WI38 (cell line): ENCODE data around the gene ZC2HC1B.

ENCODE experiments used
- H3K4me3 ChIP-seq: 2 replicates; pipeline ENCODE4 v1.5.1; 2011; ENCODE audit warnings: low read depth, mild to moderate bottlenecking, control low read depth, low read length
- TF ChIP-seq, protein P1 (sequence below): IDR thresholded peaks from 2 replicates; pipeline ENCODE4 v1.5.1; 2012; ENCODE audit warnings: low read depth, mild to moderate bottlenecking, control low read depth, low read length

Gene ZC2HC1B

DNA sequence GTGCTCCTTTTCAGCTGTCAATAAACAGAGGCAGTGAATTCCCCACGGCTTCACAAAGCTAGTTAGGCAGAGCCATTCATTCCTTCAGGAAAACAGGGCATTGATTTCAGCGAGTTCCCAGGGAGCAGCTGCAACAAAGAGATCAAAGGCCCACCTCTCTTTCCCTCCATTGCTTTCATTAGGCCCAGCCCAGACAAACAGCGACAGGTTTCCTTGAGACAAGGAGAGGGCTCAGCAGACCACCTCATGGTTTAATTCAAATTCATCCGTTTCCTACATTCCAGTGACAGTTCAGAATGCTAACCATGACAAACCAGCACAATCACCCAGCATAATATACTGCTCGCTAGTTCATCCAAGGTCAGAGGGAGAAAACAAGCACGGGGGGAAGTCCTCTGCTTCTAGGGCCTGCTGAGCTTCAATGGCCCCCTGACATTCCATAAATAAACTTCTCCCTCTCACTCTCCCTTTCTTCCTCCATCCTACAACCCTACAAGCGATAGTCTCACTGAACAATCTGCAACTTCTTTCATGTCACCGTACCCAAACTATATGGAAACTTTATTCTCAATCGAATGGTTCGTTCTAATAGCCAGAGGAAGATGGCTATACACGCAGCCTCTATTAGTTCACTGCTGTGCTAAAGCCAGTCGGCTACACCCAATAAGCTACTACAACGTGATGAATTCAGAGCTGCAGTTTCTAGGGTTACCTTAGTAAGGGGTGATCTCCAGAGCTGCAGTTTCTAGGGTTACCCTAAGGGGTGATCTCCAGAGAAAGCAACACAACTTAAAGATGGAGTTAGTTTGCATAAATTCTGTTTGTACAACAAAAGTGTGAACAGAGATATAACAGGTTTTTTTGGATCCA is 109.1 kb downstream of the ZC2HC1B start:
- H3K4me3 ChIP-seq, result no peak overlapping the region
- TF ChIP-seq, protein P1, sequence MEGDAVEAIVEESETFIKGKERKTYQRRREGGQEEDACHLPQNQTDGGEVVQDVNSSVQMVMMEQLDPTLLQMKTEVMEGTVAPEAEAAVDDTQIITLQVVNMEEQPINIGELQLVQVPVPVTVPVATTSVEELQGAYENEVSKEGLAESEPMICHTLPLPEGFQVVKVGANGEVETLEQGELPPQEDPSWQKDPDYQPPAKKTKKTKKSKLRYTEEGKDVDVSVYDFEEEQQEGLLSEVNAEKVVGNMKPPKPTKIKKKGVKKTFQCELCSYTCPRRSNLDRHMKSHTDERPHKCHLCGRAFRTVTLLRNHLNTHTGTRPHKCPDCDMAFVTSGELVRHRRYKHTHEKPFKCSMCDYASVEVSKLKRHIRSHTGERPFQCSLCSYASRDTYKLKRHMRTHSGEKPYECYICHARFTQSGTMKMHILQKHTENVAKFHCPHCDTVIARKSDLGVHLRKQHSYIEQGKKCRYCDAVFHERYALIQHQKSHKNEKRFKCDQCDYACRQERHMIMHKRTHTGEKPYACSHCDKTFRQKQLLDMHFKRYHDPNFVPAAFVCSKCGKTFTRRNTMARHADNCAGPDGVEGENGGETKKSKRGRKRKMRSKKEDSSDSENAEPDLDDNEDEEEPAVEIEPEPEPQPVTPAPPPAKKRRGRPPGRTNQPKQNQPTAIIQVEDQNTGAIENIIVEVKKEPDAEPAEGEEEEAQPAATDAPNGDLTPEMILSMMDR, result no peak

DNA sequence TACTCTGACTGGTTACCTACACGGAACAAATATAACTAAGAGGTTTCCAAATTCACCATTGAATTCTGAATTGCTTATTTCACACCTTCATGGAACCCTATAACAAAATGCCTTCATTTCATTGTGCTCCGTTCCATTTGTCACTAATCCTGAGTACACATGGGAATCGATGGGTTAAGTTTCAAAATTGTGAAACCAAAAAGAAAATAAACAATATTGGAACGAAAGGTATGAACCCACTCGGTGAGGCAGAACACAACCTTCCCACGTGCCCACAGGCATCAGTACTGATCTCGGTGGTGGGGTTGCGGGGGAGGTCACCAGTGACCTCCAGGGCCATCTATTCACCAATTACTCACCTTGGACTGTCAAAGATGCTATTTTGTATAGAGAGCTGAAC is 109.8 kb downstream of the ZC2HC1B start:
- TF ChIP-seq, protein P1, result no peak
- H3K4me3 ChIP-seq, result no peak overlapping the region

DNA sequence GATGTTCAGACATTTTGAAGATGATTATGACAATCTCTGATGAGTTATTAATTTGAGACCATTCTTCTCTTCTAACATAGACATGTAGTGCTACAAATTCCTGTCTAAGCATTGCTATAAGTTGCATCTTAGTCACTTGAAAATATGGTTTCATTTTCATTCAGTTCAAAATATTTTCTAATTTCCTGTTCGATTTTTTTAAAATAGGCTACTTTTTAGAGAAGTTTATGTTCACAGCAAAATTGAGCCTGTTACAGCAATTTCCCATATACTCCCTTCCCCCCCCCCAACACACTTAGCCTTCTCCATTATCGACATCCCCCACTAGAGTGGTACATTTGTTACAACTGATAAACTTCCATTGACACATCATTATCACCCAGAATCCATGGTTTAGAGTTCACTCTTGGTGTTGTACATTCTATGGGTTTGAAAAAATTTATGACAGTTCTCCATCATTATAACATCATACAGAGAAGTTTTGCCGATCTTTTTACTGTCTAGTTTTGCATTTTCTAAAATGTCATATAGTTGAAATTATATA is 112.6 kb downstream of the ZC2HC1B start:
- TF ChIP-seq, protein P1, result no peak
- H3K4me3 ChIP-seq, result no peak overlapping the region

DNA sequence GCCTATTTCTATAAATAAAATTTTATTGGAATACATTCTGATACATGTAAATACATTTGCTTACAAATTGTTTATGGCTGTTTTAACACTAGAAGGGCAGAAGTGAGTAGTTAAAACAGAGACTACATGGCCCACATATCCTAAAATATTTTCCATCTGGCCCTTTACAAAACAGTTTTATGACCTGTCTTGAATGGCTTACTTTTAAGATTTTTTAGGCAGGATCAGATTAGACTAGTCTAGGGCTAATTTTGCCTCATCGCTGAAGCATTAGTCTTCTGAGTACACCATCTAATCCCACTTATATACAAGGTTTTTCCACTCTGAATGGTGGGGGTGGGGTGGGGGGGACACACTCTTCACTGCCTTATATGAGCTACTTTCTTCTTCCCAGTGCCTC is 116.6 kb downstream of the ZC2HC1B start:
- TF ChIP-seq, protein P1, result no peak
- H3K4me3 ChIP-seq, result no peak overlapping the region

DNA sequence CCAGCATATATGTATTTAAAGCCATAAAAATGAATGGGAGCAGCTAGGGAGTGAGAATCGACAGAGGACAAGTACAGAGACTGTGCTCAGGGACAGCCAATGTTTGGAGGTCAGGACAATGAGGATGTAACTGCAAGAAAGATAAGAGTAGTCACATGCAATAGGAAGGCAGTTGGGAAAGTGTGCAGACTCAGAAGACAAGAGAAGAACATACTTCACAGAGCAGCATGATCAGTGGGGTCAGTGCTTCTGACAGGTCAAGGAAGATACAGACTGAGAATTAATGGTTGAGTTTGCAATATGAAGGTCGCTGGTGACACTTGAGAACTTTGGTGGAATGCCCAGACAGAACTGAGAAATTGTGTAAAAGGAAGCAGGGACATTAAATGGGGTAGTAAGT is 118.7 kb downstream of the ZC2HC1B start:
- TF ChIP-seq, protein P1, result no peak
- no peak overlapping the region for H3K4me3 ChIP-seq

DNA sequence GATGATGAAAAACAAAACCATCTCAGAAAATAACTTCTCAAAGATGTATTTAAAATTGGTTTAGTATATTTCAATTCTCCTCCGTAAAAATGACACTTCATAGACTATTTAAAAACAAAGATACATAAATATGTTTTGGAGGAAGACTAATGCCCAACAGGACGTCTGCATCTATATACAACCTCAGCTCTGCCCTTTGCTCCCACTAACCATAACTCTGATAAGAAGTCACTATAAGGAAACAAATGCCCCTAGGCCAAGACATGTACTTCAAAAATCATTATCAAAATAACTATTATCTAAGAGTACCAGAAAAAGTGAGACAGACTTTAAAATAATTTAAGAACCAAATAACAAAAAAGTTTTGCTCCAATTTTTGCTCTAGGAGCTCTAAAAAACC is 120.4 kb downstream of the ZC2HC1B start:
- TF ChIP-seq, protein P1, result no peak
- no peak overlapping the region for H3K4me3 ChIP-seq

DNA sequence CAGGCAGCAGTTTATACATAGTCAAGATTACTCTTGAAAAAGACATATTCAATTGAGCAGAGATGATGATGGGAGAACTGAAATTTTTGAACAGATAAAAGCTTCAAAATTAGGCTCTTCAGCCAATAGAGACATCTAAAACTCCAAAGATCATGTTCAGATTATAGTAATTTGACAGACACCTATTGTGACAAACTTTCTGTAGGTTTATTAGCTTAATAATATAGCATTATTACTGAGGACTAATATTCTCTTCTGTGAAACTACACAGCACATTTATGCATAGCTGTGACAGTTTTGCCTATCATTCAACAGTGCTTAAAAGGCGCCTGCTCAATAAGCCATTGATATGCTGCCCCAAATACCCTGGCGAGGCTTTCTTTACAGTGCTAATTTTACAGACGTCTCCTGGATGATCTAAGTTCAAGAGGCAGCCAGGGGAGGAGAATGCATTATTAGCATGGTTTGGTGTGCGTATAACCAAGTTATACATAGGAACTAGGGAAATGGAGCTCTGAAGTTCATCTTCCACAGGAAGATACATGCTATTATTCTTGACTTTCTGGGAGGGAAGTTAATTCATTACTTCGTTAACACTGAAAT is 122.3 kb downstream of the ZC2HC1B start:
- no peak overlapping the region for H3K4me3 ChIP-seq
- TF ChIP-seq, protein P1, result no peak
